NCI-H1105 (cell line): Measurements from ENCODE around the gene RND3.
A peak's percentile ranks its signal among the peaks of the same experiment; 100 is the strongest.

ENCODE experiments used
- DNase-seq: peaks from one replicate; lab custom pipeline; 2025; lab: John Stamatoyannopoulos, UW

Gene RND3

DNA sequence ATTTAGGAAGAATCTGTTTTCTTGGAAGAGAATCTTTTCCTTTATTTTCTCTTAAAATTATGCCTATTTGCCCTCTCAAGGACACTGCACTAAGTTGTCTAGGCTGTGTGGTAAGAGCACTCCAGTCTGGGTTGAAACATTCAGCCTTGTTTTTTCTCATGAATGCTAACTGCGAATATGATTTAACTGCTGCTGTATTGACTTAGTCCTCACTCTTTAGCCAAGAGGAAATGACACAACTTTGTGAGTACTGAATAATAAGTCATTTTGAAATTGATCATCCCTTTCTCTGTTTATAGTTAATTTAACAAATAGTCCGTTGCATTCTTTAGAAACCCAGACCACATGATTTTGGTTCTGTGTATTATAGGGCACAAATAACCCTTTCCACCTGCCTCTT, 4.5 kb upstream of the RND3 start:
- DNase-seq: no peak

DNA sequence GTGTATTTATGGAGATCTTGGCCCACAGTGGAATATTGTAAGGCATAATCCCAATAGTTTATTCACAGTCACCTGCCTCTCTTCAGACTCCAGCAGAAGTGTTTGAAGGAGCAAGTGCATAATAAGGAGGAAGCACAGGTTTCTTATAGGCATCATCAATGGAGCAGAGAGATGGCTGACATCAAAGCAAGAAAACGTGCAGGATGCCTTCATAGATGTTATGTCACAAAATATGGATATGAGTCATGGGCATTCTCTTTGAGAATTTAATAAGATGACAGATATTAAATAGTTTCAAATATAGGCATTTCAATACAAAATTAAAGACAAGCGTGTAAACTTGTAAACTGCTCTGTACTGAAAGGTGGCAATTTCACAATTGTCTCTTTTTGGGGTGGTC, 4.0 kb upstream of the RND3 start:
- DNase-seq: no peak

DNA sequence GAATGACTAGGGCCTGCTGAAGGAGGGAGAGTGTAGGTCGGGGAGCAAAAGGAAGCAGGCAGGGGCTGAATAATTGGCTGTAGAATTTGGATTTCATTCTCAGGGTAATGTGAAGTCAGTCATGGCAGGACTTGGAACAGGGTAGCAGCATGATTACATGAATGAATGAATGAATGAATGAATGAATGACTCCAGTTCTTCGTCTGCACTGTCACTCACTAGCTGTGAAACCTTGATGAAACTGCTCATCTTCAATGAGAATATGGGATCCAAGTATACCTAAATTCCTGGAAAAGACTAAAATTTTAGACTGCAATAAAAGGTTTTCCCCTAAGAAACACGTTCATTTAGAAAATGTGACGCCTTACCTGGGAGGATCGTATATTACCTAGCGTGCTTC, 3.0 kb upstream of the RND3 start:
- DNase-seq: no peak

DNA sequence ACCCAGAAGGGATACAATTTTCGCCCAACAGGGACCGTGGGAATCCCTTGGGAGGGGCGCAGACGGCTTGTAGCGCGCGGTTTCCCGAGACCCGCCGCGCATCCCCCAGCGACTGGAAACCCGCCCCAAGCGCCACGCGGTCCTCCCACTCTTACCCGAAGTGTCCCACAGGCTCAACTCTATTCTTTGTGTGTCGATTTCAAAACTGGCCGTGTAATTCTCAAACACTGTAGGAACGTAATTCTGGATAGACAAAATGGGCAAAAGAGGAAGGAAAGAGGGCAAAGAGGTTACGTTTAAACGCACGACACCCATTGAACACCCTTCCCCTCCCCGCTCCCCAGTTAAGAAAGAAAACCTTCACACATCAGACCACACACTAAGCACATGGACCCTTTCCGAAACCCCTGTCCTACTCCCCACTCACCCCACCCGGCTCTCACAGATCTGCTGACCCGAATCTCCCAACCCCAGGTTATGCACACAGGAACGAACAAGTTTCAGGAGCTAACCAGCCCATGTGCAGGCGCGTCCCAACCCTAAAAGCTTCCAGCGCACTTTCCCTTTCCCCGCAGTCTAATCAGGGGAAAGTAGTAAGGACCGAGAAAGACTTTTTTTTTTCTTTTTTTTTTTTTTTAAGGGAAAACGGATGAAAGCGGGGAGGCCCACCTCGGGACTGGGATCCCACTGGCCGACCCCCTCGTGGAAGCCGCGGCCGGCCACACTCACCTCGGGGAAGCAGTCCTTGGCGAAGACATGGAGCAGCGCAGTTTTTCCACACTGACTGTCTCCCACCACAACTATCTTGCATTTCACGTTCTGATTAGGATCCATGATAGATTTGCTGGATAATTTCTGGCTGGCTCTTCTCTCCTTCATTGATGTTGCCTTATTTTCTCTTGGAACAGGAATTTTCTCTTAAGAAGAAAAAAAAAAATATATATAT, 655 bp downstream of the RND3 start:
- DNase-seq: peak; percentile 19

DNA sequence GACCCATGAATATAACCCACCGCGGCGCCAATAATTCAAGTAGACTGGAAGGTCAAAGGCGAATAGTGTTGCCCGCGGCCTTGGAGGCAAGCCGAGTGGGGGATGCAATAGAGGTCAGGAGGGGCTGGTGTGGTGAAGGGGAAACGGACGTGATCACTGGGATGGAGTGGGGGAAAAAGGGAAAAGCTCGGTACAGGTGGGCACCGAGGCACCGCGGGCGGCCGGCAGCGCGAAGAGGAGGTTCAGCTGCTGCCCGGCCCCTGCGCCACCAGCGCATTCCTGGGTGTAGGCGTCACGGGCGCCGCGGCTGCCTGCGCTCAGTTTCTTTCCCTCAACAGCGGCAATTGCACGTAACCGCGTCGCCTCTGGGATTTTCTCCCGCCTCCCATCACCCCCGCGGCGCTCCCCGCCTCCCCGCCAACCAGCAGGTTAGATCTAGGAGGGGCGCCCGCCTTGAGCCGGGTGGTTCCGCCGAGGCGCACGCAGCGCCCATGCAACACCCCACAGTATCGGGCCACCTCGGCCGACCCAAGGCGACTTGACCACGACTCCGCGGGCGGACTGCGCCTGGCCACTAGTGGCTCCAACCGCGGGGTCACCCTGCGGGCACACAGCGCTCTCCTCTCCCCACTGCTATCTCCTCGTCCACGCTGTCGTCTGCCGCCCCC, 1.5 kb downstream of the RND3 start:
- DNase-seq: peak; percentile 50

DNA sequence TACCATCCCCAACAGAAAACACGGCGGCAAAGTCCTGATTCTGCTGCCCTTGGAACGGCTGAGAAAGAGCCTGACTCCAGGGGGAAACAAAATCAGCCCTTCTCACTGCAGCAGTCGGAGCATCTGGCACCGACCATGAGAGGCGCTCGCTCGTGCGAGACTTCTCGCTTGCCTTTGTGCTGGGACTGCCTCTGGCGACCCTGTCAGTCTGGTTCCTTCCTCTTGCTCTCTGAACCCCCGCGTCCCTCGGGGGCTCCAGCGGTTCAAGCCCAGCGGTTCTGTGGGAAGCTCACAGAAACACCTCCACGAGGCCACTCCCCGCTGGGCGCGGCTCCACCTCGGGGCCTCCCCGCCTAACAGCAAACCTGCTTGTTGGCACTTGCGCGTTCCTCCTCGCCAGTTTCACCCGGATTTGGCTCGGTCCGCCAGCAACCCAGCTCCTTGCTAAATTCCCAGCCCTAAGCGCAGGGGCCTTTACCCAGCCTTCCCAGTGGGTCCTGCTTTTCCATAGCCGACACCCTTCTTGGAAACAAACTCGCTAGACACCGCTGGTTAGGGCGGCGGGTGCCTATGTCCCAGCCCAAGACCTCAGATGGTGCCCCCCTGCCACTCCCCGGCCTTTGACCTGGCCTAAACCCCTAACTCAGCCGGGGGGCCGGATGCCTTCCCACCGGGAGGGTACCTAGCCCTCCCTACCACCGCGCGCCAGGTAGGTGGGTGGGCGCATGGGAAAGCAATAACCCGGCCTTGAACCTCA, 2.2 kb downstream of the RND3 start:
- peak; percentile 80 for DNase-seq

DNA sequence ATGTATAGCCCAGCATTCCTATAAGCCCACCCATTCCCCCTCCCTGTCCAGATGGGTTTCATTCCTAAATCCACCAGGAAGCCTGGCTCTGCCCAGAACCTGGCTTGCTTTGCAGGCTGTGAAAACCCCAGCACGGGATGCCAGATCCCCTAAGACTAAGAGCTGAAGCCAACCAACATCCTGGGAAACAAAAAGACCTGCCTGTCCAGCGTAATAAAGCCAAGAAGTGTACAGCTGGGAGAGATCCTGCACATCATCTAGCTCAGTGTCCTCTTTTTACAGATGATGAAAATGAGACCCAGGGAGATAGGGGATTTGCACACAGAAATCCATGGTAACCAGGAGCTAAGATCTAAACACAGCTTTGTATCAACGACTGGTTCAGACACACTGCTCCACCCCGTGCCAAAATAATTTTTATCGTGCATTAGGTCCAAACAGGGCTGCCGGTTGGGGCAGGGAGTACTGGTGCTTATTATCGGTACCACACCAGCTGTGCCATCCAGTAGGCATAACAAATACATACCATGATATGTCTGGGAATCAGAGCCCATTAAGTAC, 2.9 kb downstream of the RND3 start:
- DNase-seq: no peak

DNA sequence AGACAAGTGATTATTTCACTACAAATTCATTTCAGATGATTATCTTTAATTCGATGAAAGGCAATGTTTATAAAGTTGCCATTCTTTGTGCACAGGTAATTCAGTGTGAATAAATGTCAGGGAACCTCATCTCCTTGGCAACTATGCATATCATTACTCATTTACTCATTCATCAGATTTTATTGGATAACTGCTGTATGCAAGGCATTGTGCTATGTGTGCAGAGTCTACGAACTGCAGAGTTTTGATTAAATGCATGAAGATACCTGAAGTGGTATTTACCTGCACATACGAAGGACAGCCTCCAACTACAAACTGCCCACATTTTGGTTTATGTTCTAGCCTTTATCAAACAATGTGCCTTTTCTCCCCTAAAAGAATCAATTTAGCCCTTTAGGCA, 3.5 kb downstream of the RND3 start:
- DNase-seq: no peak

DNA sequence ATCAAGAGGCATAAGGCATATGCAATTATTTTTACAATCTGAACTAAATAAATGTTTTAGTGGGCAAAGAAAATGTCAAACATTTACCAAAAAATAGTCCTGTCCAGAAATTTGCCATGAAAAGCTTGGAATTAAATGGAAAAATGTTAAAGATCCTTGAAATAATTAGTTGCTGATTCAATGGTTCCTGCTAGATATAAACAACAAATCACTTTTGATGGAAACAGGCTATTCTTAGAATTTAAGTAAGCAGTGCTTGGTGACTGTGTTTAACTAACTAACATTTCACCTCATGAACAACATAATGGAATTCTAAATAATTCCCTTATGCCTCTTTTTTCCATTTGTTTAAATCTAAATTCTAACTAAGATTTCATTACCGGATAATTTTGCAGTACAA, 3.9 kb downstream of the RND3 start:
- DNase-seq: no peak

DNA sequence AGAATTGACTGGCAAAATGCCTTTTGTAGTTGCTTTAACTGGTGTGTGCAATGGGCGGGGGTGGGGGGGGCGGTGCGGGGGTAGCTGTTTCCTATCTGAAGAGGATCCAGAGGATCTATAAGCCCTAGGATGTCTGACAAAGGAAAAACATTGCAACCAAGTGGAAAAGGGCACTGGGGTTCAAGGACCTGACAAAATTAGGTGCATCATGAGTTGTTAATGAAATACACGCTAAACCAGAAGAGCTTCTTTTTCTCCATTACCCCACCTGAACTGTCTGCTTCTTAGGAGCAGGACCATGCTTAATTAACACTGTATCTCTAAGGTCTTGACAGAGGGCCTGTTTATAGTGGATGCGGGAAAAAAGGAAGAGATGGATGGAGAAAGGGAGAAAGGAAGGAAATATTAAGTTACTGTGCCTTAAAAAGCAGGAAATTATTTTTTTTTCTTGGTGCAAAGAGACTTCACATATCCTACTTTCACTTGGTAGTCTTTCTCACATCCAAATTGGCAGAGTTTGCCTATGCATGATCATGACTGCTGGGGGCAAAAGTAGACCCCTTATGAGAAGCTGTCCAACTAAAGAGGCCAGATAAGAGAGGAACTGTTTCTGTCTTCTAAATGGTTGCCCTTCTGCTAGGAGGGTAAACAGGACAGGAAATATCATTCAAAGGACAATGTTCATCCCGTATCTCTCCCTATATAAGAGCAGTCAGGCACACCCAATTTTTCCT, 4.6 kb downstream of the RND3 start:
- no peak for DNase-seq

DNA sequence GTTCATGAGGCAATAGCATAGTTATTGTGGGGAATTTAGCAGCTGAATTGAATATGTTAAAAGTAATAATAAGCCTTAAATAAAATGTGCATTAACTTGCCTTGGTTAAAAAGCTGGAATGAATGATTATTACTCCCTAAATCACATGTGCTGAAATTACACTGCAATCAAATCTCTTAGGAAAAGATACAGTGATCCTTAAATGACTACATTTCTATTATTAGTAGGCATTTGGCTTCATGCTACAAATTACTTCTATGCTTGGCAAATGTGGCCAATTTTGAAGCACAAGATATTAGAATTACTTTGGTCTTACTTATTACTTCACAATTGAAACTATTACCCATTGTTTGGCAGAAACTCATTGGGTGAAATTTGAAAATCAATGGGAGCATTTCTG, 5.4 kb downstream of the RND3 start:
- DNase-seq: no peak

DNA sequence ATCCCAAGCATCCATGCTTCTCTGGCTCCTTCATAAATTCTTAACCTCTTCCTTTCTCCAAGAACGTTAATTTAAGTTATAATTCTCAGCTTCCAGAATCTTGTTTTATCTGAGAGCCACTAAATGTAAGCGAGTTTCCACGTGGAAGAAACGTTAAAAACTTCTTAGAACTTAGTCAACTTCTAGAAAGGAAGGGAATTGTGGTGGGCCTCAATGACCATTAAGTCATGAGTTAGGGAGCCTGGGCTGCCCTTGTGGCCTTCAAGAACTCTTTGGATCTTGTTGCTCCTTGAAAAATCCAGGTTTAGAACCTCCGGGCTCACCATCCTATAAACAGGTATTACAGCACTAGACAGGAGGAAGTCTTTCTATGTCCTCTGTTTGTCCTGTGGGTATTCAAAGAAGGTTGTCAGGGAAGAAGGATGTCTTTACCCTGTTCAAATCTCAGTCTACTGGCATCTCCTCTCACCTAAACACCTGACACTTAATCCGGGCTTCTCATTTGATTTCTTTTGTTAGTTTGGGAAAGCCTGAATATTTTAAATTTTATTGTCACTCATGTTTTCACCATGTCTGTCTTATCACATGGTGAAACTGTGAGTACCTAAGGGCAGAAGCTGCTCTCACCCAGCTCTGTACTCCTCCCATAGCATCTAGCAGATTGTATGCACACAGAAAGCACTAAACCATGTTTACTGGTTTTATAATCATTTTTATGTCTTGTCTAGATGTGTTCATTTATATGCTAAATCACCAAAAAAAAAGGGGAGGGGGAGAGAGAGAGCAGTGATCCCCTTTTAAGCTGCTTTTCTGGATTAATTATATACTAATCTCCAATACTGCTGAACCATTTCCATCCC, 6.3 kb downstream of the RND3 start:
- DNase-seq: no peak

DNA sequence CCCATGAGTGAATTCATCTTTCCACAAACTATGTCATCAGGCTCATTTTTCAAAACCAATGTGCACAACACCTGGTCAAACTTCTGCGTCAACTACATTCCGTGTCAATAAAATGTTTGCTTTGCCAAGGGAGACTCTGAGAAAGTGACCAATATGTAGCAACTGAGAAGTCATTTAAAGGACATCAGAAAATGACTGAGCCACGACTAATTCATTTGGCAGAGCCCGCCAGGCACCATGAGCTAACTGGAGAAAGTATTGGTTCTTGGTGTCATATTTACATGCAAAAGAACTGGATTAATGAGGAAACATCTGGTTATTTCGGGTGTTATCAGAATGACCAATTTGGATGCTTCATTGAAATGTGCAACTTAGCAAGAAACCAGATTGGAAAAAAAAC, 7.2 kb downstream of the RND3 start:
- no peak for DNase-seq

DNA sequence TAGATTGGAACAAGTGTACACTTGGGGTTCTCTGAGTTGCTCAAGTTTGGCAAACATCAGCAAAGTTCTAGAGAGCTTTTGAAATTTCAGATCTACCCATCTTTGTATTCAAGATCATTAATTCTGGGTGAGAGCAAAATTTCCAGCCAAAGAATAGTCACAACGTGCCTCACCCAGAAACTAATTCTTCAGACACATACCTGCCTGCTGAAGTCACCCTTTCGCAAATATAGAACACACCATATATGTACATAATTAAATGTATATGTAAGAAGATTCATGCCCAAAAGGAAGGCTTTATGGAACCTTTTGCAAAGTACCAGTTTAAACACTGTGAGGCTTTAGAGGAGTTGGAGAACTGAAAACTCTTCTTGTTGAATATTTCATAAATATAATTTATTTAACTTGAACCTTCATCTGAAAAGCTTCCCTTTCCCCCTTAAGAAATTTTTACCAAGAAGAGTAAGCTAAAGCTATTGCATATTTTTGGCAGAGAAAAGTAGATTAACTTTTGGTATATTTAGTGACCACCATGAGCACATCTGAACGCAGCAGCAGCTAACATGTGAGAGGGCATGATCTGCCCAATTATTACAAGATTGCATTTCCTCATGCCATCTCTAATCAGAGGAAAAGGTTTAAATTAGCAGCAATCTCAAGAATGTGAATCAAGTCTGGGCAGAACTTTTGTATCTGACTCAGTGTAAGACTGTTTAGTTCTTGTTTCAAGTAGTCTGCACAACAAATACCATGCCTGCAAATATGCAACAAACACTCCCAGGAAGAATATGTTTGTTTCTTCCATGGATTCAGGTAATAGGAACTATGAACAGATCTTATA, 8.2 kb downstream of the RND3 start:
- DNase-seq: no peak

DNA sequence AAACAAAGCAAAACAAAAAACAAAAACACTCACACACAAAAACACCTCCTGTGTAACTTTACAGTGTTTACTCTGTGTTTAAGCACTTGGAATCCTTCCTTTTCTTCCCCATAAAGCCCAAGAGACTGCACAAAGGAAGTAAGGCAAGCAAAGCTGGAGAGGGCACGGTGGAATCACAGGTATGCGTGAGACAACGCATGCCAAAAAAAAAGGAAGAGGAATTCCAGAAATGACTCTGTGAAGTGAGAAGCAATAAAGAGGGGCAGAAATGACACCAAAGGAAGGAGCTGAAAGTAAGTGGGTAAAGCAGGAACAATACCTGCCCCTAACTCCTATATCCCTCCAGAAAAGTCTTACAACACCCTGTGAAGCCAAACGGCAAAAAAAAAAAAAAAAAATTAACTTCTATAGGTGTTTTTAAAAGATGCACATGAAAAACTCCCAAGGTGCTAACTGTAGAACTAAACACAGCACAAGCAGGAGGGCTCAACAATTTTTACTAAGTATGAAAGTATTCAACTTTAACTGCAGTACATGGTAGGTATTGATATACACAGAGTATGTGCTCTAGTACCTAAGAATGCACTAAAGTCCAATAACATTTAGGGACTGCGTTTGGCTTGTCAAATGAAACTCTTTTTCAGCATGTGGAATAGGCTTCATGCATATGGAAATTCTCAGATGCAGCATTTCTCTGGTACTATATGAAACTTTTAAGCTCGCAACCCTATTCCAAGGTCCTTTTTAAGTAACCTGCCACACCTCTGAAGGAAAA, 9.1 kb downstream of the RND3 start:
- DNase-seq: no peak

DNA sequence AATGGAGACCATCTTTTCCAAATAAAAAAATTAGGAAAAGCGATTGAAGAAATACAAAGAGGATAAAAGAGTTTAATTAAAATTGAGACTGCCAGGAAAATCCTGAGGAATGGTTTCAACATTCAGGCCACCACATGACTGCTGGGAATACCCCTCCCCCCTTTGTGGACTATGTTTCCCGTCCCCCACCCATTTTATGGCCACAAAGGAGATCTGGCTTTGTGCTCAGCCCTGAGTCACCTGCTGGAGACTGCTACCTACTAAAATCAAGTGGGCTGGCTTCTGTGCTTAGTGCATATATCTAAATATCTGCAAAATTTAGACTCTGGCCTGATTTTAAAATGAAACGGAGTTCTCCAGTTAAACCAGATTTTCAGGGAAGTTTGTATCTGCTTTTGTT, 10.1 kb downstream of the RND3 start:
- no peak for DNase-seq

DNA sequence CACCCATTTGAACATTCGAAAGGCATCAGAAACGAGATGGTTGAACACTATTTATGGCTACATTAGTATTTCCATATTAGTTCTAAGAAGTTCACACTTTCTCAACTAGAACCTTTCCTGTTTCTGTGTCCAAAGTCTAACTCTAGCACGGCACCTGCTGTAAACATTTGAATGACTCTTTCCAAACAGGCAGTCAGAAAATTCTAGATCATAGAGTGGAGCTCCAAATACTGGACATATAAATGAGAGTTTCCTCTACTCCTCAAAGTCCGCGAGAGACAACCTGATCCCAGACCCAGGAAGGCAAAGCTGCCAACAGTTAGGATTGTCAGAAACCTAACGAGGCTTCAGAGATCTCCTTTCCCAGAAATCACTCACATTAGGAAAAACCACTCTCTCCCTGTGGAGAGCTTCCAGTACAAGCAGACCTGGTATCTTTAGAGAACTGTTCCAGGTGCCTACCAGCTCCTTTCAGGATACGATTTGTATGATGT, 10.6 kb downstream of the RND3 start:
- DNase-seq: no peak

DNA sequence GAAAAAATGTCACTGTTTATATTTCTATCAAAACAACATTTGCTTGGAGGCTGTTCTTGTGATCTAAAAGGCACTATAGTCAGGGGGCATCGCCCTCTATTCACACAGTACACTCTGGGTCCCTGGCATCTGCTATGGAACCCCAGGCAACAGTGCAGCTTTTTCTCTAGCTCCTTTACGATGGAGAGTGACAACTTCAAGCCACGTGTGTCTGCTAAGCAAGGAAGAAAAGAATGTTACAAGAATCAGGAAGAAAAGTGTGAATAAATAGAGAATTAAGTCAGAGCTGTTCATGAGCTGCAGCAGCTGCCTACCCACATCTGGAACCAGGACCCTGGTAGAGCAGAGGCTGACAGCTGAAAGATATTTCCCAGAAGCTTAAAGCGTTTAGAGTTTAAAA, 11.2 kb downstream of the RND3 start:
- DNase-seq: no peak
